ENCODE results near the gene TCN2.
A peak's percentile ranks its signal among the peaks of the same experiment; 100 is the strongest.

Gene TCN2

DNA sequence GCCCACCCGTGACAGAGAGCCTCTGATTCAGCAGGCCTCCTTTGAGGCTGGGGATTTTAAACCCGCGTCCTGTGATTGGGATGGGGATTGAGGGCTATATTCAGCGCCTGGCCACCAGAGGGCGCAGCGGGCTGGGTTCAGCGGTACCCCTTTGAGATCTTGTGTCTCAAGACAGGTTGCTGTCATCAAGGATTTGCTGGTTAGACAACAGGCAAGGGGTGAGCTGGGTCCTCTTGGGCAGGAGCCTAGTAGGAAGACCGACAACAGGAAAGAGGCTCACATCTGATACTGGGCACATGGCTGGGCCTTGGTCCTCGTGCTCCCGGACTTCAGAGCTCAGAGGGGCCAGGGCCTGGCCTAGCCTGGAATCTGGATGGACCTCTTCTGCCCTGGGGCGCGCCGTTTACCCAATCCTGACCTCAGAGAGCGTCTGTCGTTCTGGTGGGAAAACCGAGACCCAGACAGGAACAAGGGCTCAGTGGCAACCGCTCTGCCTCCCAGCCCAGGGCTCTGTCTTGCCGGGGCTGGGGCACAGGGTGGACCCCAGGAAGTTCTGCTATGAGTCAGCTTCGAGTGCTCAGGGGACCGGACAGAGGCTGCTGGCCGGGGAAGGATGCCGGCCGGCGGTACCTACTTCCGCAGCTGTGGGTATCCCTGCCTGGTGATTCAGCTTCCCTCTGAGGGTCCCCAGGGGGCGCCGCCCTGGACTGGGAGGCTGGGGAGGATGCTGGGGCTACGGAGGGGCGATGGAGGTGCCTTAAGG lies 27.7 kb downstream of the TCN2 start:
- Histone ChIP-seq H3K4me3 (ENCODE audit: low read depth, low read length) (peak overlapping the region; percentile 75), H3K27me3 (ENCODE audit: insufficient read depth, low read length) (no peaks in the 10 kb centered on the region), H2AFZ (ENCODE audit: low read length, unreplicated experiment) (peak overlapping the region; percentile 40), H3K4me1 (ENCODE audit: control insufficient read depth, insufficient read depth, low read length, unreplicated experiment) (peaks cover 8% of the 10 kb centered on the region), H3K27ac (ENCODE audit: low read depth, low read length) (peak overlapping the region; percentile 84), H3K36me3 (ENCODE audit: insufficient read depth, low read length) (no peaks in the 10 kb centered on the region), H3K79me2 (ENCODE audit: control insufficient read depth, insufficient read depth, low read length, unreplicated experiment) (peaks cover 26% of the 10 kb centered on the region)

DNA sequence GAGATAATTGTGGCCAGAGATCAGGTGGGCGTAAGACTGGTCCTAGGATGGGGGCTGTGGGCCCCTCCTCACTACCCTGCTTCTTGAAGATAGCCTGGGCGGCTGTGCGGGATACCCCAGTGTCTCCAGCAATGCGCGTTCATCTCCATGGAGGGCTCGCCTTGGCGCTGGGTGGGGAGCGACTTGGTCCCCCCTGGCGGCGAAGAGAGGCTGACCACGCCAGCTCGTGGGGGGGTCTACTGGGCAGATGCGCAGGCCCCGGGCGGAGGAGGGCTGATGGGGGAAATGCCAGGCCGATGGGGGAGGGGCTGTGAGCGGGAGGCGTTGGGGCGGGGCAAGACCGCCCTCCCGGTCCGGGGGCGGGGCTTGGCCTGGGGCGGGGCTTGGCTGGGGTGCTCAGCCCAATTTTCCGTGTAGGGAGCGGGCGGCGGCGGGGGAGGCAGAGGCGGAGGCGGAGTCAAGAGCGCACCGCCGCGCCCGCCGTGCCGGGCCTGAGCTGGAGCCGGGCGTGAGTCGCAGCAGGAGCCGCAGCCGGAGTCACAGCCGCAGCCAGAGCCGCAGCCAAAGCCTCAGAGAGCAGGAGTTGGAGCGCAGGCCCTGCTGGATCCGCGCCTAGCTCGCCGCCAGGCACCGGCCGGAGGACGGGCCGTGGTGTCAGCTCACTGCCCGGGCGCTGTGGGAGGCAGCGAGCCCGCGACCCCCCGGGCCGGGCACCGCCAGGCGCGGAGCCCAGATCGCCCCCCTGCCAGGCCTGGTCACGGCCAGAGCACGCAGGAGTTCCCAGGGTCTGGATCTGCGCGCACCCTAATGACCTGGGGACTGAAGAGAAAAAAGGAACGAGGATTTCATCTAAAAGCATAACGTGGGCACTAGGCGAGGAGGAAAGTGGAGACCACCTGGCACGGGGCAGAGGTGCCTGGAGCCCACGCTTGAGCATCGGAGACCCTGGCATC lies 28.6 kb downstream of the TCN2 start, which contains the start of gene SLC35E4:
Gene SLC35E4 (plus strand): TSS at position 509 of the 953 bp plus-strand sequence. CDS start 670 bp downstream, outside the sequence.
- Histone ChIP-seq H2AFZ (ENCODE audit: low read length, unreplicated experiment) (peak within 1 kb of the TSS; percentile 56), H3K27ac (ENCODE audit: low read depth, low read length) (peak within 1 kb of the TSS; percentile 84)

GRCh38 chr22:30636226-30637077 lies 29.5 kb downstream of the TCN2 start:
- H3K27ac ChIP-seq (ENCODE audit: low read depth, low read length) = peak overlapping the region; percentile 39
- peaks cover 32% of the 10 kb centered on the region for H3K79me2 ChIP-seq (ENCODE audit: control insufficient read depth, insufficient read depth, low read length, unreplicated experiment)
- H3K4me3 ChIP-seq (ENCODE audit: low read depth, low read length) = peak overlapping the region; percentile 93
- H3K36me3 ChIP-seq (ENCODE audit: insufficient read depth, low read length) = no peaks in the 10 kb centered on the region
- H3K4me1 ChIP-seq (ENCODE audit: control insufficient read depth, insufficient read depth, low read length, unreplicated experiment) = peaks cover 8% of the 10 kb centered on the region
- H3K27me3 ChIP-seq (ENCODE audit: insufficient read depth, low read length) = no peaks in the 10 kb centered on the region
- peak overlapping the region; percentile 56 for H2AFZ ChIP-seq (ENCODE audit: low read length, unreplicated experiment)

More for the DNA sequence above, 28.6 kb downstream of the TCN2 start, which contains the start of gene SLC35E4:
- peak within 1 kb of the TSS; percentile 93 for H3K4me3 ChIP-seq (ENCODE audit: low read depth, low read length)
- peaks cover 8% of the 10 kb centered on the region for H3K4me1 ChIP-seq (ENCODE audit: control insufficient read depth, insufficient read depth, low read length, unreplicated experiment)
- H3K27me3 ChIP-seq (ENCODE audit: insufficient read depth, low read length) = no peaks in the 10 kb centered on the region
- H3K79me2 ChIP-seq (ENCODE audit: control insufficient read depth, insufficient read depth, low read length, unreplicated experiment) = peaks cover 28% of the 10 kb centered on the region
- H3K36me3 ChIP-seq (ENCODE audit: insufficient read depth, low read length) = no peaks in the 10 kb centered on the region

GRCh38 chr22:30637701-30638114 lies 30.7 kb downstream of the TCN2 start:
- Histone ChIP-seq H3K4me3 (ENCODE audit: low read depth, low read length) (peak overlapping the region; percentile 93), H3K79me2 (ENCODE audit: control insufficient read depth, insufficient read depth, low read length, unreplicated experiment) (peaks cover 32% of the 10 kb centered on the region), H2AFZ (ENCODE audit: low read length, unreplicated experiment) (no peak overlapping the region), H3K27me3 (ENCODE audit: insufficient read depth, low read length) (no peaks in the 10 kb centered on the region), H3K4me1 (ENCODE audit: control insufficient read depth, insufficient read depth, low read length, unreplicated experiment) (peaks cover 8% of the 10 kb centered on the region), H3K36me3 (ENCODE audit: insufficient read depth, low read length) (no peaks in the 10 kb centered on the region), H3K27ac (ENCODE audit: low read depth, low read length) (no peak overlapping the region)

DNA sequence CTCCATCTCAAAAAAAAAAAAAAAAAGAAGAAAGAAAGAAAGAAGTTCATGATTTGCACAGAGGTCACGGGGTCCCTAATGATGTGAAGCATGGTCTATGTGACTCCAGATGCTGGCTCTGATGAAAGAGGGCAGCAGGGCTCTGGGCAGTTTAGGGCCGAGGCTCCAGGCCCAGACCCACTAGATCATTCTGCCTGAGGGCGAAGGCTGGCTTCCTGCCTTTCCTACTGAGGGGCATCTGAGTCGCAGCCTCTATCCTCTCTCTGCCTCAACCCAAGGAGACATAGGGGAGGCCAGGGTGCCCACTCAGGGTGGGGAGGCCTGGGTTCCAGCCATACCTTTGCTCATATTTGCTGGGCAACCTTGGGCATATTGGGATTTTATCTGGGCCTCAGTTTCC lies 33.4 kb downstream of the TCN2 start:
- Histone ChIP-seq H3K79me2 (ENCODE audit: control insufficient read depth, insufficient read depth, low read length, unreplicated experiment) (peaks cover 37% of the 10 kb centered on the region), H2AFZ (ENCODE audit: low read length, unreplicated experiment) (no peak overlapping the region), H3K4me1 (ENCODE audit: control insufficient read depth, insufficient read depth, low read length, unreplicated experiment) (peaks cover 22% of the 10 kb centered on the region)

GRCh38 chr22:30640839-30641430 lies 34.0 kb downstream of the TCN2 start:
- H3K4me1 ChIP-seq (ENCODE audit: control insufficient read depth, insufficient read depth, low read length, unreplicated experiment) = peaks cover 22% of the 10 kb centered on the region
- H2AFZ ChIP-seq (ENCODE audit: low read length, unreplicated experiment) = no peak overlapping the region
- H3K79me2 ChIP-seq (ENCODE audit: control insufficient read depth, insufficient read depth, low read length, unreplicated experiment) = peaks cover 35% of the 10 kb centered on the region
- H3K4me3 ChIP-seq (ENCODE audit: low read depth, low read length) = no peak overlapping the region
- no peaks in the 10 kb centered on the region for H3K27me3 ChIP-seq (ENCODE audit: insufficient read depth, low read length)
- no peaks in the 10 kb centered on the region for H3K36me3 ChIP-seq (ENCODE audit: insufficient read depth, low read length)
- H3K27ac ChIP-seq (ENCODE audit: low read depth, low read length) = no peak overlapping the region

More for the DNA sequence above, 33.4 kb downstream of the TCN2 start:
- Histone ChIP-seq H3K4me3 (ENCODE audit: low read depth, low read length) (no peak overlapping the region), H3K36me3 (ENCODE audit: insufficient read depth, low read length) (no peaks in the 10 kb centered on the region), H3K27ac (ENCODE audit: low read depth, low read length) (no peak overlapping the region), H3K27me3 (ENCODE audit: insufficient read depth, low read length) (no peaks in the 10 kb centered on the region)

DNA sequence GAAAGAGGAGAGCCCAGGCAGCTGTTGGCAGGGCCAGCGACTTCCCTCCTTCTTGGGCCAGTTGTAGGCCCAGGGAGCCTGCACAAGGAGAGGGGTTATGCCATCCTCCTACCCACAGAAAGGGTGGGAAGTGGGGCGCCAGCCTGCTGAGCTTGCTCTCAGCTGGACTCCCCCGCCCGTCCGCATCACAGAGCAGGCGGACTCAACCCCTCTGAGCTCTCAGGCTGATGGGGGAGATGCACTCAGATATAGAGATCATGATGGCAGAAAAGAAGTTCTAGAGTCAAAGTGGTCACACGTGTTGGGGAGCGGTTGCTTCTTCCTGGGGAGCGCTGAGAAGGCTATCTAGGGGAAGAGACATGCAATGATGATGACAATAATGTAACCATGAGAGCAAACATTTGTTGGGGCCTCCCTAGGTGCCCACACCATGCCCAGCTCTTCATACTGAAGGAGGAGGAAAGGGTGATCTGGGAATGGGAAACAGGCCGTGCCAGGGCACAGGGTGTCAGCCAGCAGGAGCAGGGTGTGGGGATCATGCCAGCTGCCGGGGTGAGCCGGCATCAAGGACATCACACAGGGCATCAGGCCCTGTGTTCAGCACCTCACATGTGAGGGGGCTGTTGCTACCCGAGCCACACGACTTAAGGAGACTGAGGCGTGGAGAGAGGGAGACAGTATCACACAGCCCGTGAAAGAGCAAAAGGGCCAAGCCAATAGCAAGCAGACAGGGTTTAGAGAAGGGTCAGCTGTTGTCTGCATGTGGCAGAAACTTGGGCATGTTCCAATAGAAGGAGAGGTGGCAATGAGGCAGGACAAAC lies 36.3 kb downstream of the TCN2 start:
- H3K4me1 ChIP-seq (ENCODE audit: control insufficient read depth, insufficient read depth, low read length, unreplicated experiment) = peaks cover 14% of the 10 kb centered on the region
- no peaks in the 10 kb centered on the region for H3K36me3 ChIP-seq (ENCODE audit: insufficient read depth, low read length)
- no peaks in the 10 kb centered on the region for H3K27me3 ChIP-seq (ENCODE audit: insufficient read depth, low read length)
- peak overlapping the region; percentile 75 for H3K27ac ChIP-seq (ENCODE audit: low read depth, low read length)
- peaks cover 13% of the 10 kb centered on the region for H3K79me2 ChIP-seq (ENCODE audit: control insufficient read depth, insufficient read depth, low read length, unreplicated experiment)
- no peak overlapping the region for H2AFZ ChIP-seq (ENCODE audit: low read length, unreplicated experiment)
- H3K4me3 ChIP-seq (ENCODE audit: low read depth, low read length) = no peak overlapping the region

GRCh38 chr22:30646518-30647160 lies 39.7 kb downstream of the TCN2 start:
- H3K36me3 ChIP-seq (ENCODE audit: insufficient read depth, low read length) = no peaks in the 10 kb centered on the region
- H3K27ac ChIP-seq (ENCODE audit: low read depth, low read length) = no peak overlapping the region
- no peak overlapping the region for H2AFZ ChIP-seq (ENCODE audit: low read length, unreplicated experiment)
- no peaks in the 10 kb centered on the region for H3K27me3 ChIP-seq (ENCODE audit: insufficient read depth, low read length)
- H3K4me1 ChIP-seq (ENCODE audit: control insufficient read depth, insufficient read depth, low read length, unreplicated experiment) = peaks cover 23% of the 10 kb centered on the region
- peaks cover 5% of the 10 kb centered on the region for H3K79me2 ChIP-seq (ENCODE audit: control insufficient read depth, insufficient read depth, low read length, unreplicated experiment)
- no peak overlapping the region for H3K4me3 ChIP-seq (ENCODE audit: low read depth, low read length)

GRCh38 chr22:30647536-30647935 lies 40.6 kb downstream of the TCN2 start:
- H3K36me3 ChIP-seq (ENCODE audit: insufficient read depth, low read length) = no peaks in the 10 kb centered on the region
- H3K27me3 ChIP-seq (ENCODE audit: insufficient read depth, low read length) = no peaks in the 10 kb centered on the region
- H3K4me1 ChIP-seq (ENCODE audit: control insufficient read depth, insufficient read depth, low read length, unreplicated experiment) = peaks cover 23% of the 10 kb centered on the region
- H3K27ac ChIP-seq (ENCODE audit: low read depth, low read length) = no peak overlapping the region
- no peak overlapping the region for H2AFZ ChIP-seq (ENCODE audit: low read length, unreplicated experiment)
- H3K4me3 ChIP-seq (ENCODE audit: low read depth, low read length) = no peak overlapping the region
- peaks cover 5% of the 10 kb centered on the region for H3K79me2 ChIP-seq (ENCODE audit: control insufficient read depth, insufficient read depth, low read length, unreplicated experiment)

Data from ACC112 (cell line).